SHP77 (cell line): Measurements from ENCODE around the gene PC.

Experiments
- DNase-seq, 2 experiments: peaks; one replicate each; lab custom pipeline; 2025; lab: John Stamatoyannopoulos, UW

Gene PC

DNA sequence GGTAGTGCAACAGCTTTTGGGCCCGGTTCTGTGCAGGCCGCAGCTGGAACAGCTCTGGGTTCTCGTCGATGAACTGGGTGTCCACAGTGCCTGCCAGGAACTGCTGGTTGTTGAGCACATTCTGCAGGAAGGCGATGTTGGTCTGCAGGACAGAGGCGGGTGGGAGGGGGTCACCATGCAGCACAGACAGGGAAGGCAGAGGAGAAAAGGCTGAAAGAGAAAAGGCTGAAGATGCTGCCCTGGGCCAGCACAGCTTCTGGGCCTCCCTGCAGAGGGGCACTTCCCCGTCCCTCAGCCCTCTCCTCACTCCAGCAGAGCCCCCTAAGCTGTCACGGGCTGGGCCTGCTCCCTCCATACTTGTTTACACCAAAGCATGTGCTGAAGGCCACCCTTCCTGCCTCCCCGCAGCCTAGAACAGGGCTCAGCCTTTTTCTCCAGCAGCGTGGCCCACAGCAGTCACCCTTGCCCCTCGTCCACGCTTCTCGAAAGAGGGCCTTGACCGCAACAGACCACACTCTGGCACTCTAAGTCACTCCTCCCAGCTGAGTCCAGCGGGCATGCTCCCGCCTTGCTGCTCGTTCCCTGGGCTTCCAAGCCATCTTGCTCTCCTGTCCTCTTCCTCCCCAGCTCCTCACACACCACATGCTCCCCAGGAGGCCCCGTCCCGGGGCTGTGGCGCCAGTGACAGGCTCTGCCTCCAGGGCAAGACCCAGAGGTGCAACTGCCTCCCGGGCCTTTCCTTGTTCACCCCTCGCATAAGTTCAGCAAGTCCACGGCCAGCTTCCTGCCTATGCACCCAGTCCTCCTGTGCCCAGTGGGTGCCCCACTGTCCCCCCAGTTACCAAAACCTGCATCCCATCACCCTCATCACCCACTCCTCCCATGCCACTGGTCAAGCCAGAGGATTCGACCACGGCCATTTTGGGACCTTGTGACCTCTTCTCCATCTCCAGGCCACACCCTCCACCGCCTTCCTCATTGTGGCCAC, 104.6 kb downstream of the PC start:
- DNase-seq, result no peak

DNA sequence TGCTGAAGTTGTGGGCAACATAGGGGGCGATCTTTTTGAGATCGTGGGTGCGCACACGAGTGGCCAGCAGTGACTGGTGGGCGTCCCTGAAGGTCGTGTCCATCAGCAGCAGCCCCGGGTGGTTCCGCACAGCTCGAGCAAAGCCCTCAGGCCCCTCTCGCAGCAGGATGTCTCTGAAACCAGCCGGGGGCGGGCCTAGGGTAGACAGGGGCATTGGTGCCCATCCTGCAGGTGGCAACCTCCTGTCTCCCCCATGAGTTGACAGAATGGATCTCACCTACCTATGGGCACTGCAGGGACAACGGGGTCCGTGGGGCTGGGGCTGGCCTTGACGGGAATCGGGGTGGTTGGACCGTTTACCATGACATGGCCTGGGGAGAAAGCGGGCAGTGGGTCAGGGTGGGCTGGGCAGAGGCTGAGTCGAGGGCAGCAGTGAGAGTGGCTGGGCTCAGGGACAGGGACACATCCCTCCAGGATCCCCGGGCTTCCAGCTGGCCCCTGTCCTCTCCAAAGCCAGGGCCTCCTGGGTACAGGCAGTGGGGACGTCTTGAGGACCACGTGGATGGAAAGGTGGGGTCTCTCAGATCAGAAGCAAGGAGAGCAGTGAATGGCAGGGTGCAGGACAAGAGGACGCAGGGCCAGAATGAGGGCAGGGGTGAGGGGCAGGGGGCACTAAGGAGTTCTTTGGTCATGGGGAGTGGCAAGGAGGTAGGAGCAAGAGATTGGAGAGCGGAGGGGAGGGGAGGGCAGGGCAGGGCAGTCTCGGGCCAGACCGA, 105.5 kb downstream of the PC start:
- DNase-seq, result no peak

DNA sequence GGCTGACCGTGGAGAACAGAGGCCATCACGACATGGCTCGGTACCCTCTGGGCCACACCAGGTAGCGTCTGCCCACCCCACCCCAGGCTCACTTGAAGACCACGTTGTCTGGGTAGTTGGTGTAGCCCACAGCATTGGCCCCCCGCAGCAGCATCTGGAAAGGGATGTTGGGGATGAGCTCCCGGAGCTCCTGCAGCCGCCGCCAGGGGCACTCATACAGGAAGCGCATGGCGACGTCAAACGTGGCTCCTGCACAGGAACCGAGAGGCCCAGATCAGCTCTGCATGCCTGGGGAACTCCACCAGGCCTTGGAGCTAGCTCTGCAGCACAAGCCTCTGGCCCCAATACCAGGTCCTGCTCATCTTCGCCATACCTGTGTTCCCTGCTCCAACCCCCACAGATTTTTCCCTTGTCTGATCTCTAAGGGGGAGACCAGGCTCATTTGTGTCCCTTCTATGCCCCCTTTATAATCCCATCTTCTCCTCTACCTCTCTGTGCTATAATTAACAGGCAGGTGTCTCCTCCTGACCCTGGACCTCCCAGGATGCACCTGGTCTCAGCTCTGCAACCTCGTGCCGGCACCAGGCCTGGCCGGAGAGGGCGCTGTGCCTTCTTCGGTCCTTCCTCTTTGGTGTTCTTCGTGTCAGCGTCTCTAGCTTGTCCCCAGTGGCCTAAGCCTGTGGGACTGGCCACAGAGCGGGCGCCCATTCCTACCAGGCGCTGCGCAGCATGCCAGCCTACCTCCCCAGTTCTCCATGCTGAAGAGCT, 106.3 kb downstream of the PC start:
- DNase-seq, result peak in 1 of 2 experiments; percentile 28

GRCh38 chr11:66851239-66851596, 107.0 kb downstream of the PC start:
- no peak for DNase-seq

DNA sequence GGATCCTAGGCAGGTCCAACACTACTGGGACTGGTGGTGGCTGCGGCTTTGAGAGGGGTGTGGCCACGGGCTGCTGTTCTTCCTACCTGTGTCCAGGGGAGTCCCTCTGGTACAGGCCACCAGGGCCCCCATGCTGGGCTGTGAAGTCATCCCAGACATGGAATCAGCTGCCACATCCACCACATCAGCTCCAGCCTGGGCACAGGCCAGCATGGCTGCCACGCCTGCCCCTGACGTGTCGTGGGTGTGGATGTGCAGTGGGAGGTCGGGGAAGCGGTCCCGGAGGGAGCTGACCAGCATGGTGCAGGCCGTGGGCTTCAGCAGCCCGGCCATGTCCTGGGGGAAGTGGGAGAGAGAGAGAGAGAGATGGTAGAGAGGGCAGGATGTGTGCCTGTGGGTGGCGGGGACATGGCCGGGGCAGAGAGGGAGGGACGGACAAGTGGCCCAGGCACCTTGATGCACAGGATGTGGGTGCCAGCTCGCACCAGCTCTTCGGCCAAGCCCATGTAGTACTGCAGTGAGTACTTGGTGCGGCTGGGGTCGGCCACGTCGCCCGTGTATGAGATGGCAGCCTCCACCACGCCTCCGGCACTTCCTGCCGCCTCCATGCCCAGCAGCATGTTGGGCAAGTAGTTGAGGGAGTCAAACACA, 107.5 kb downstream of the PC start:
- DNase-seq, result no peak

- no peak for DNase-seq
Measured at GRCh38 chr11:66850235-66850587, 108.0 kb downstream of the PC start.

DNA sequence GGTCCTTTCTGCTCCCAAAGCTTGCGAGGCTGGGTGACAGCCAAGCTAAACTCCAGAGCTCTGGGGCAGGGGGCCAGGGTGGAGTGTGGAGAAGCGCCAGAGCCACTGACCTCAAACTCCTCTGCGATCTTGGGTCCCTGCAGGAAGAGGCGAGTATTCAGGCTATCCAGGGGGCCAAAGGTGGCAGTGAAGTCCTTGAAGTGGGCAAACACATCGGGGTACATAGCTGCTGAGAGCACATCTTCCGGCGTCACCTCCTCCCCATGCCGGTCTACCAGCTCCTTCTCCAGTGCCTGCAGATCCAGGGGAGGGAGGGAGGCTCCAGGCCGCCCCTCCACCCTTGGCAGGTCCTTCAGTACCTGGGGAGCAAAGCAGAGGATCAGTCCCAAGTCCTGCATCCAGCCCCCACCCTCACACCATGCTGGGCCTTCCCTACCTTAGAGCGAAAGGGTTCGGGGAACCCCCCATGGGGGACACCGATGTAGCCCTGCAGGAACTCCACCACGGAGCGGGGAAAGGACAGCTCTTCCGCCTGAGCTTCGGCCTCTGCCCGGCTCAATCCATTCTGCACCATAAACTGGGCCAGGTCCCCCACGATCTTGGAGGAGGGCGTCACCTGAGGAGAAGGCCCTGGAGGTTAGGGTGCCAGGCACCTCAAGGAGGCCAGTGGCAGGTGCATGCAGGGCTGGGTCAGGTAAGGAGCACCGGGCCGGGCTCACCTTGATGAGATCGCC, 108.5 kb downstream of the PC start:
- no peak for DNase-seq

DNA sequence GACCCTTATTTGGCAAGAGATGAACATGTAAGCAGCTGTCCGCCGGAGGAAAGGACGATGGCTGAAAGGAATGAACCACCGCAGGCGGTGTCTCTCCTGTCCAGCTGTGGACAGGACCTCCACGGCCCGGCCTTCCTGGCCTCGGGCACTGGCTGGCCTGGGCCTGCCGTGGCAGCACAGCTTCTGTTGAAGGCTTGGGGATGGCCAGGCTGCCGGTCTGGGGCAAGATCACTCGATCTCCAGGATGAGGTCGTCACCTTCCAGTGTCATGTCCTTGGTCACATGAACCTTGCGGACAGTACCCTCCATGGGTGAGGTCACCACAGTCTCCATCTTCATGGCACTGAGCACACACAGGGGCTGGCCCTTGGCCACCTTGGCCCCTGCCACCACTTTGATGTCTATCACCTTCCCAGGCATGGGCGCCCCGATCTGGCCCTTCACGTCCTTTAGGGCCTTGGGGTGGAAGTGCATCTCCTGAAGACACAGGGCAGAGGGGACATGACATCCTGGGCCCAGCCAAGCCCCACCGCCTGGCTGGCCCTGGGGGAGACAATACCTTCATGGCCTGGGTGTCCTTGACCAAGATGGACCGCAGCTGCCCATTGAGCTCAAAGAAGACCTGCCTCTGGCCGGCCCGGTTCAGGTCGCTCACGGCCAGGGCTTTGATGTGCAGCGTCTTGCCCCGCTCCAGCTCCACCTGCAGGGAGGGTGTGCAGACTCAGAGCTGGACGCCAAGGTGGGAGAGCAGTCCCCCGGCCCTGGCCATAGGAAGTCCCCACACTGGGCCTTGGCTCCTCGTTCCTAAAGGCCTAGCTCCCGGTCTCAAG, 109.3 kb downstream of the PC start:
- no peak for DNase-seq

DNA sequence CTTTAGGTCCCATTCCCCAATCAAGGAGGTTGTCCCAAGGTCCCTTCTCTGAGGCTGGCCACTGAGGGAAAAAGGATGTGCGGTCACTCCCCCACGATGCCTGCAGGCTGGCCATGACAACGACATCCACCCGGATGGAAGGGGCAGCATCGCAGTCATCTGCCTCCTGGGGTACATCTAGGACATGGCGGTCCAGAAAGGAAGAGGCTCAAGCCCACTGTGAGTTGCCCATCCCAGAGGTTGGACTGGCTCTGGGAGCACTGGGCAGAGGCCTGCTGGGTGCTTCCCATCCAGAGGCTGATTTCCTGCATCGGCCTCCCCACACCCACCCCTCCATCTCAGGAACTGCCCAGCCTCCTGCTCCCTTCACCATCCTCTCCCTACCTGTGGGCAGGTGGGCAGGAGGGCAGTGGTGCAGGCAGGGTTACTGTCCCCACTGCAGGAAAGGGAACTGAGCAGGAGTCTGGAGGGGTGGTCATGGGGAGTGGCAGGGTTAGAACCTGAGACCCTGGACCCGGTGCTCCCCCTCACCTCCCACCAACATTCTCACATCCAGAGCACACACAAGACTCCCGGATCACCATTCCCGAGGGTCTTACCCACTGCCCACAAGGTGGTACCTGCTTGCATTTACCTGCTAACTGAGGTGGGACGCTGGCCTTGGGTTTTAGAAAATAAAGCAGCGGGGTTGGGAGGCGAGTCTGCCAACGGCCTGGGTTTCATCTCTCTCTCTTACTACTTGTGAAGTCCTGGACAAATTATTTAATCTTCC, 110.5 kb downstream of the PC start:
- DNase-seq, result no peak

- no peak for DNase-seq
Measured at GRCh38 chr11:66846671-66847091, 111.5 kb downstream of the PC start.

DNA sequence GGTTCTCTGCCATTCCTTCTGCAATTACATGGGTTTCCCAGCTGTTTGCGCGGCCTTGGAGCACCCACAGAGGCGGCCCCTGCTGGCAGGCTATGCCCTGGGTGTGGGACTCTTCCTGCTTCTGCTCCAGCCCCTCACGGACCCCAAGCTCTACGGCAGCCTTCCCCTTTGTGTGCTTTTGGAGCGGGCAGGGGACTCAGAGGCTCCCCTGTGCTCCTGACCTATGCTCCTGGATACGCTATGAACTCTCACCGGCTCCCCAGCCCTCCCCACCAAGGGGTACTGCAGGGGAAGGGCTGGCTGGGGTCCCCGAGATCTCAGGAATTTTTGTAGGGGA, 112.3 kb downstream of the PC start:
- no peak for DNase-seq

GRCh38 chr11:66845143-66845875, 112.9 kb downstream of the PC start:
- DNase-seq, result no peak

- DNase-seq, result no peak
Measured at GRCh38 chr11:66844496-66845142, 113.6 kb downstream of the PC start.

- no peak for DNase-seq
Measured at GRCh38 chr11:66843776-66844495, 114.2 kb downstream of the PC start.

GRCh38 chr11:66842896-66843775, 115.0 kb downstream of the PC start, which contains the start of gene RCE1:
RCE1 (plus strand) TSS chr11:66843441; CDS start chr11:66843456, 15 bp downstream.
- peak; percentile 85 to 88 for DNase-seq

DNA sequence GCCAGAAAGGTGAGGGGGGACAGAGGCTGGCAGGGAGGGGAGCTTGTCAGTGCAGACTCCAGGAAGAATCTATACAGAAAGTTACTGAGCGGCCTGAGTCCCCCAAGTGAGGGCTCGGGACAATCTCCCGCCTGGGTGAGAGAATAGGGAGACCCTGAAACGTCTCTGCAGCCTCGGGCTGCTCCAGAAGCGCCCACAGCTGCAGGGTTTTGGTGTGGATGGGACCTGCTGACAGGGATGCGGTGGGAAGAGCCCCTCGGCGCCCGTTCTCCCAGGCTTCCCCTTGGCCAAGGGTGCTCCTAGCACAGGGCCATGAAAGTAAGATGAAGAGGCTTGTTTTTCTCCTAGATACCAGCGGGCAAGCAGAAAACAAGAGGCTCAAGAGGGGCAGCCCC, 115.7 kb downstream of the PC start:
- no peak for DNase-seq

DNA sequence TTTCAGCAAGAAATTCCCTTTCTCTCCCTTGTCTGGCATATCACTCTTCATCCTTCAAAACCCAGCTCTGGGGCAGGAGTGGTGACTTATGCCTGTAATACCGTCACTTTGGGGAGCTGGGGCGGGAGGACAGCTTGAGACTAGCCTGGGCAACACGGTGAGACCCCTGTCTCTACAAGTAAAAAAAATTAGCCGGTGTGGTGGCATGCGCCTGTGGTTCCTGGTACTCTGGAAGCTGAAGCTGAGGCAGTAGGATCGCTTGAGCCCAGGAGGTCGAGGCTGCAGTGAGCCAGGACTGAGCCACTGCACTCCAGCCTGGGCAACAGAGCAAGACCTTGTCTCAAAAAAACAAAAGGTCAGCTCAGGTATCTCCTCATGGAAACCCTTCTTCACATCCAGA, 116.3 kb downstream of the PC start:
- no peak for DNase-seq
